C4-2B (cell line): ENCODE measurements around the gene ZNF728.

ENCODE experiments used
- CTCF ChIP-seq: fragments of 450-650 bp; conservative IDR thresholded peaks from 2 replicates; pipeline ENCODE4 v1.5.1; 2017; ENCODE audit warnings: mild to moderate bottlenecking
- ZFX ChIP-seq: fragments of 450-650 bp; IDR thresholded peaks from 2 replicates; pipeline ENCODE4 v1.6.1; 2017

- TF ChIP-seq CTCF (no peak), ZFX (no peak)
Observed at GRCh38 chr19:23046743-23047142, 43.8 kb upstream of the ZNF728 start.
